HG03378 (cell line): ENCODE data around the gene ADAMTSL3.

Experiments used
- ATAC-seq: cut with Tn5 transposase; IDR thresholded peaks from one replicate; pipeline ENCODE4 v1.9.1; 2021; ENCODE audit warnings: mild to moderate bottlenecking, moderate library complexity; ENCODE audit not compliant: unreplicated experiment

ADAMTSL3 gene

GRCh38 chr15:83866692-83867091 lies 212.8 kb downstream of the ADAMTSL3 start:
- ATAC-seq, result no peak

DNA sequence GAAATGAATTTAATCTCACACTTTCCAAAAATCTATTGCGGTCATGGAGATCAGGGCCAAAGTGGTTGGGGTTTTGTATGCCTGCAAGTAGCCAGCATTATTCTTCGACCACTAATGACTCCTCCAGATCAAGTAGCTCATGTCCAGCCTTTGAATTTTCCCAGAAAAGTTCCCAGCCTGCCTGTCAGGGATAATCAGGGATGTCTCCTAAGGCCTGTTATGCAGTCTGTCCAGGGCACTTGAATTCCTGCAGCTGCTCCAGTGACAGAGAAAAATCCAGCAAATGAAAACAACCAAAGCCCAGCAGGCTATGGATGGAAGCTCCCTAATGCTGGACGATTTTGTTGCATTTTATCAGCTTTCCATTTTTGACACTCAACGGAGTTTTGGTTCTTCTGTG lies 215.4 kb downstream of the ADAMTSL3 start:
- no peak for ATAC-seq

DNA sequence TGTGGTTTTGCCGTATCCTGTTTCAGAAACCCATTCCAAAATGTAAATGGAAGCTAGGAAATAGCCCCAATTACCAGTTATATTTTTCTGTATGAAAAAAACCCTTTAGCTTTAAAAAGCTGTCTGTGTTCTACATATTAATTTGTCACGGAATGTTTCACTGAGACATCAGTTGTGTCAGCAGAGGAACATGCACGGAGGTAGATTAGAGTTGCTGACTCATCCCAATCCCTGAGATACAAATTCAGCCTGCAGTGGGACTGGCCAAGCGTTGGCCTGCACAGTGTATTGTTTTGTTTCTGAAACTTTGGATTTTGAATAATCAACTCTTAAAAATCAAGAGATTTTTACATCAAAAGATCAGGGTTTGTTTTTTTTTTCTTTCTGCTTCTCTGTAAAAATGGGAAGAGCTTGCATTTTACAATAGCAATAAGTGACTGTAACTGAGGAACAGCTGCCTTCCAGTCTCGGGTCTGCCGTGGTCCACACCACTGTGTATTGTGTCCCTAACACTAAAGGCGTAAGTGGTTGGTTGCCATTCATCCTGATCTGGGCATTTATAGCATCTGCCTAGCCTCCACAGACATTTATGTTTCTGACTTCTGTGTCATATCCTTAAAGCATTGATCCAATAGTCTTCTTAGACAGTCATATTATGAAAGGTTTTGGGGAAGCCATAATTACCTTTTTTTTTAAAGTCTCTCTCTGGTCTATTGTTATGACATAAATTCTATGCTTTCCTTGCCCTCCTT lies 218.1 kb downstream of the ADAMTSL3 start:
- no peak for ATAC-seq

DNA sequence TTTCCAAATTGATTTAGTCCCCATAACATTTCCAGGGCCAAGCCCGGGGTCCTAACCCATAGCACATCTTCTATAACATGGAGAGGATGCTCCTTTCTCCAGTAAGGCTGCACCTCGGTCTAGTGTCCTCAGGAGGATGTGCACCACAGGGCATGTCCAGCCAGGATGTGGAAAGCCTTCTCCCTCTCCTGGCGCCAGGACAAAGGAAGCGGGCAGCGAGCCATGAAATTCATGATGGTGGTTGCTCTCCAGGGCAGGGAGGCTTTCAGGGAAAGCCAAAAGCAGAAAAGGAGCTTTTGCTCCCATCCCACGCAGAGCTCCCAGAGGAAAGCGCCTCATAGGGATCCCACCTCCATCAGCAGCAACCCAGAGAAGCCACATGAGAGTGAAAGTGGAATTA lies 220.0 kb downstream of the ADAMTSL3 start:
- no peak for ATAC-seq

DNA sequence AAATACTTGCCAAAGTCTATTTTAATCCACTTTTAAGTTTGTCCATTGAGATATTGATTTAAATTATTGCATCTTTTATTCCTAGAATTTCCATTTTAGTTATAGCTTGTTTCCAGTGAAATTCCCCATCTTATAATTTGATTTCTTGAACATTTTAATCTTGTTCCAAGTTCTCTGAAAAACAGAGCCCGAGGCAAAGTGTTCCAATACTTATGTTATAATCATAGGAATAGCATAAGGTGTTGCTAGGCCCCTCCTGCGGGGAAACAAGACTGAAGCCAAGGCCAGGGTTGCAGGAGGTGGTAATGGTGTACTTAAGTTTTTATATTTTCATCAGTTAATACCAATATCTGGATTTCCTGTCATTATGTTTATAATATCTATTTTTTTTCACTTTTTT lies 226.6 kb downstream of the ADAMTSL3 start:
- no peak for ATAC-seq

DNA sequence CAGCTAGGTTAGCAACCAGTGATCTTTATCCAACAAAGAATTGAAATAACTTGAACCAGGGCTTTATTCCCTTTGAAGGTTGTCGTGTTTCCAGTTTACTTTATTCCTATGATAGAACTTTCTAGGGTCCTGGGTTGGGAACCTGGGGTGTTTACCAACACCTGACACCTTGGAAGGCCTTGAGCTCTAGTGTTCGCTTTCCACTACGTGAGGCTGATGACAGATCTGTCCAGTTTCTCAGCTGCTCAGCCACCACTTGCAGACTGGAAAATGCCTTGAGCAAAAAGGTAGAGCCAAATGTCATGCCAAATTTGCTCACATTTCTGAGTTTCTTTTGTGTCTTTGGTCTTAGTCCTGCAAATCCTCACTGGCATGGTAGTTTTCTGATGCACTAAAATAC lies 227.2 kb downstream of the ADAMTSL3 start:
- ATAC-seq, result no peak

DNA sequence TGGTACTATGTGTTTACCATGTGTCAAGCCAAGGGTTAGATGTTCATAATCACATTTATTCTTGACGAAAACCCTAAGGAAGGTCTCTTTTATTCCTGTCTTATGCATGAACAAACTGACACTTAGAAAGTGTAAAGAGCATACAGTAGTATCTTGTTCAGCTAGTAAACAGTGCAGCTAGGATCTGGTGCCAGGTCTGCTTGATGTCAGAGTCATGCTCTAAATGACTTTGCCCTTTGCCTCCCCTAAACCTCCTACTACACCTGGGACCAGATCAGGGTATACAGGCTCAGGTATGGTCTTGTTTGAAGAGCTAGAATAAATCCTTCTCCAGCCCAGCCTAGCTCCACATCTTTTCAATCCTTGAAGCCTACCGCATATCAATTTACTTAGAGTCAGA lies 232.4 kb downstream of the ADAMTSL3 start:
- no peak for ATAC-seq

- ATAC-seq, result no peak
Measured at GRCh38 chr15:83887404-83887803, 233.5 kb downstream of the ADAMTSL3 start.

- no peak for ATAC-seq
Measured at GRCh38 chr15:83887961-83888360, 234.0 kb downstream of the ADAMTSL3 start.

GRCh38 chr15:83889995-83890394 lies 236.1 kb downstream of the ADAMTSL3 start:
- ATAC-seq, result no peak

DNA sequence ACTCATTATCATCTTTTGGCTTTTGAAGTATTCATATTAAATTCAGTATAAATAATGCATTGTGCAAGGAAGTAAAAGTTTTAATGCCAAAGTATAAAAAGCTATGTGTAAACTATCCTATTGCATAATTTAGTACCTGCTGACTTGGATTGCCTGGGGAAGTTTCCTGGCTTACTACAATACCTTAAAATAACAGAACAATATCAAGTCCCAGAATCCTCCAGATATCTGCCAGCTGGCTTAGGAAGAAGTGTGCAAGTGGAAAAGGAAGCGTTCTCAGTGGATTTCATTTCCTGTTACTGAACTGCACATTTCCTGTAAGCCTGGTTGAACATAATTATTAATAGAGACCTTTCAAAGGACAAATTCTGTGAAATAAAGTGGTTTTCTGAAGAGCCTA lies 236.7 kb downstream of the ADAMTSL3 start:
- ATAC-seq, result no peak

DNA sequence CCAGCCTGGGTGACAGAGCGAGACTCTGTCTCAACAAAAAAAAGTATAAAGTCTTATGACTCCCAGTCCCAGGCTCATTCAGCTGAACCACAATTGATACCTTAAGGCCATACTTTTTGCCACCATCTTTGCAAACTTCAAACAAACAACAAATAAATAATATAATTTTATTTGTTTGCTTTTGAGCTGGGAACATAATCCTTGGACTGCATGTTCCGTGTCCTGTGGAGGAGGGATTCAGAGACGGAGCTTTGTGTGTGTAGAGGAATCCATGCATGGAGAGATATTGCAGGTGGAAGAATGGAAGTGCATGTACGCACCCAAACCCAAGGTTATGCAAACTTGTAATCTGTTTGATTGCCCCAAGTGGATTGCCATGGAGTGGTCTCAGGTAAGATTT lies 238.6 kb downstream of the ADAMTSL3 start:
- no peak for ATAC-seq

- no peak for ATAC-seq
Measured at GRCh38 chr15:83893308-83893707, 239.4 kb downstream of the ADAMTSL3 start.

DNA sequence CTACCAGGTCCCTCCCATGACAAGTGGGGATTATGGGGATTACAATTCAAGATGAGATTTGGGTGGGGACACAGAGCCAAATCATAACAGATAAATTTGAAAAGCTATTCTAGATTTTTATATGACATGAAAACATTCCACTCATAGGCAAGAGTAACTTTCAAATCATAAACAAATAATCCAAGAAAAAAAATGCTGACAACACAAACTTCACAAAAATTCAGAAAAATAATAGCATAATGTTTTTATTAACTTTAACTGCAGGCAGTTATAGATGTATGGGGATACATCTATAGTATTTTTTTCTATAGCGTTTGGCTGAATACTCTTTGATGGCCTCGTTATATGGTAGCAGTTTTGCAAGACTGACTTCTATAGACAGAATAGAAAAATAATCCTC lies 243.1 kb downstream of the ADAMTSL3 start:
- no peak for ATAC-seq

- ATAC-seq, result no peak
Measured at GRCh38 chr15:83898361-83898760, 244.4 kb downstream of the ADAMTSL3 start.

- ATAC-seq, result no peak
Measured at GRCh38 chr15:83899670-83900069, 245.7 kb downstream of the ADAMTSL3 start.

DNA sequence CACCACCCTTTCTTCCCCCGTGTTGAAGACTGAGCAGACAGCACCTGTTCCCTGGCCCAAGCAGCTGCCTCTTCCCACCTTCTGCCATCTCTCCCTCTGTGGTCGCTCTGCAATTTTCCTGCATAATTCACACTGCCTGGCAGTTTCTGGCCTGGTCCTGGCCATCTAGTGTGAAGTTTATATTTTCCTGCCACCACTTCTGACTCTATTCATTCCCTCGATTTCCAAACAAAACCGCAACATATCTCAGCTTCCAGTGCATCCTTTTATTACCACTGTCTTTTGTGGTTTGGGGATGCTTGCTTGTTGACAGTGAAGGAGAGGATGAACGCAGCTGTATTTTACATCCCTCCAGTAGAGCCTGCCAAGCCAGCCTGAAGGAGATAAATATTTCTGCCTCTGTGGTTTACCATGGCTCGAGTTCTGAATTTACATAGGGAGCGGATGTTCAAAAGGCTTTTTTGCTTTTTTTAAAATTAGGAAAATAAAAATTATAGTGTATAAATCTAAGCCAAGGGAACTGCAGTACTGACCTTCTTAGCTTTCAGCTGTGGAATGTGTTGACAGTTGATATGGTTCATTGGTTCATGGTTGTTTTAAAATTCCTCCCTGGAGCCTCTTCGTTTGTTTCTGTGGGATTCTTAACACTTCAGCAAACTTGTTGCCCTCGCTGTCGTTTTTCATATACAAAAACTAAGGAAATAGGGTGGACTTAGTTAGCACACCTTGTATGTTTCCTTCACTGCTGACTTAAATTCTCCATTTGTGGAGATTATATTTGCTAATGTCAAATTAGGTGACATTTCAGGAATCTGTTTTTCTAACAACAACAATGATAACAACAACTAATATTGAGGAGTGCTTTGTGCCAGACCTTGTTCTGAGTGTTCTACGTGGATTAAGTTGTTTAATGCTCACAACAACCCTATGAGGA lies 250.5 kb downstream of the ADAMTSL3 start:
- ATAC-seq, result no peak

DNA sequence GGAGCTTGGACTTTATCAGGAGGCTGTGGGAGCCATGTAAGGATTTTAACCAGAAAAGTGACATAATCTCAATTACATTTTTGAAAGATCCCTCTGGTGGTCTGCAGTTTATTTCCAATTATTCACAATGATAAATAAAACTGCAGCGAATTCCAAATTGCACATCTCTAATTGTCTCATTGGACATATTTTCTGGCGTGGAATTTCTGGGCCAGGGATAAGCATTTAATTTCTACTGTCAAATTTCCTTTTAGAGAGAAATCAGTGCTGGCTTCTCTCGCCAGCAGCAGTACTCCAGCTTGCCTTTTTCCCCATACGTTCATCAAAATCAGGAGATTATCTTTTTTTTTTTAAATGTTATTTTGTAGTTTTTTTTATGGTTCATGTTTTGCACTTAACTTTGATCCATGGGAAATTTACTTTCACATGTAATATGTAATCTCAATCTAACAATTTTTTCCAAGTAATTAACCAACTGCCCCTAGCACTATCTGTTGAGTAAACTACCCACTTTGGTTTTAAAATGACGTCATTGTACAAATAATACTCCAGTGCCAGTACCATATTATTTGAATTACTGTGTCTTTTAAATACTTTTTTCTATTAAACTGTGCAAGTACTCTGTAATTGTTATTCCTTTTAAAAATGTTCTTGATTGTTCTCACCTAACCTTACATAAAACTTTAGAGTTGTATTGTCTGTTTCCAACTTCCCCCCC lies 251.8 kb downstream of the ADAMTSL3 start:
- no peak for ATAC-seq

DNA sequence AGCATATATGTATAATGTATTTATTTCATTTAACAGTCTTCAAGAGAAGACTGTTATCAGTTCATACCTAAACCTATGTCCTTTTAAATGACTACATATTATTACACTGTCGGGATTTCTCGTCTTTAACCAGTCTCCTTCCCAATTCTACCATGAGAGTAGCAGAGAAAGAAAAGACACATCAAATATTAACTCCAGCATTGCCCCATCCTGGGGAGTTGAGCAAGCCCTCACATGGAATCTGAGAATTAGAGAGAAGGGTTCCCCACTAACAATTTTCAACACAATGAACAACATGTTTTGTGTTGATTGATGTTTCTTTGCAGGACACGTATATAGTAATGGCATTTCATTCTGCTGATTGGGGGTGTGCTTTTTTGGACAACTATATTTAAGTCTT lies 257.4 kb downstream of the ADAMTSL3 start:
- no peak for ATAC-seq

DNA sequence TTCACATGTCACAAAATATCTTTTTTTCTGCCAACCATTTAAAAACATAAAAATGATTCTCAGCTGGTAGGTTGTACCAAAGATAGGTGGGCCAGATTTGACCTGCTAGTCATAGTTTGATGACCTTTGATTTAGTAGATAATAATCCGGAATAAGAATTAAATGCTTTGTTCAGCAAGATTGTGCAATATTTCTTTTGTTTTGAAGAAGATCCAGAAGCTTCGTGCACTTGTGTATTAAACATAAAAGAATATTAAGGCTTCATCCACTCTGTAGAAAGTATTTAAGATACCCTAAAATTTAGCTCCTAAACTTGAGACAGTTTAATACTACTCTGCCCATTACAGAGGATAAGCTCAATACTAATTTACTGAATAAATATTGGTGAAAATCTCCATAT lies 258.4 kb downstream of the ADAMTSL3 start:
- ATAC-seq, result no peak

DNA sequence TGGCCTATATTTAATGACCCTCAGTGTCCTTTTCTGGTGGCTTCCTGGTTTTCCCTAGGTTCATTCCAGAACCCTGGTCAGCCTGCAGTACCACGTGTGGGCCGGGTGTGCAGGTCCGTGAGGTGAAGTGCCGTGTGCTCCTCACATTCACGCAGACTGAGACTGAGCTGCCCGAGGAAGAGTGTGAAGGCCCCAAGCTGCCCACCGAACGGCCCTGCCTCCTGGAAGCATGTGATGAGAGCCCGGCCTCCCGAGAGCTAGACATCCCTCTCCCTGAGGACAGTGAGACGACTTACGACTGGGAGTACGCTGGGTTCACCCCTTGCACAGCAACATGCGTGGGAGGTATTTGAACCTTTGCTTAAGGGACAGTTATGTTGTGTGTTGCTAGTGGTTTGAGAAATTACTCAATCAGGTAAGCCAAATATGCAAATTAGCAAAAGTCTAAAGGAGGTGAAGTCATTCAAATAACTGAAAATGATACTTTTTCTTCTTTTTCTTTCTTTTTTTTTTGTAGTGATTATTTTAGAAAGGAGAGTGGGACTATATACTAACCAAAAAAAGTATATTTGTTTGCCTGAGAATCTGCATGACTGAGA lies 259.2 kb downstream of the ADAMTSL3 start:
- ATAC-seq, result no peak
